Loucy (cell line): ENCODE data around the gene PSMA6.
"Not testable (repeated sequence)": the region's sequence is repeated elsewhere in the genome, so short reads cannot be mapped to it uniquely, and the experiment has no call there.

ENCODE experiments used
- H2AFZ ChIP-seq: fragments of 200-600 bp; sonication (generic); 2 replicates; pipeline ENCODE4 v1.6.0; 2016; ENCODE audit warnings: antibody characterized with exemption, mild to moderate bottlenecking, low read length, moderate library complexity
- H3F3A ChIP-seq: fragments of 200-600 bp; 2 replicates; pipeline ENCODE4 v1.6.0; 2016; ENCODE audit warnings: antibody characterized with exemption, low read depth, mild to moderate bottlenecking
- H3K27me3 ChIP-seq: fragments of 200-600 bp; sonication (generic); 2 replicates; pipeline ENCODE4 v1.6.1; 2014; ENCODE audit warnings: low read length, mild to moderate bottlenecking; ENCODE audit not compliant: insufficient read depth, poor library complexity, severe bottlenecking
- H3K36me3 ChIP-seq: fragments of 200-600 bp; sonication (generic); 2 replicates; pipeline ENCODE4 v1.6.1; 2016; ENCODE audit warnings: low read length; ENCODE audit not compliant: insufficient read depth
- H3K4me1 ChIP-seq: fragments of 200-600 bp; sonication (generic); 2 replicates; pipeline ENCODE4 v1.5.1; 2014; ENCODE audit warnings: low read length, mild to moderate bottlenecking; ENCODE audit not compliant: insufficient read depth, poor library complexity, severe bottlenecking
- H3K4me2 ChIP-seq: fragments of 200-600 bp; sonication (generic); 2 replicates; pipeline ENCODE4 v1.6.0; 2014; ENCODE audit warnings: antibody characterized with exemption, low read length, low read depth, mild to moderate bottlenecking; ENCODE audit not compliant: poor library complexity, severe bottlenecking
- H3K4me3 ChIP-seq: fragments of 200-600 bp; sonication (generic); 2 replicates; pipeline ENCODE4 v1.5.1; 2014; ENCODE audit warnings: low read length, mild to moderate bottlenecking, mixed read lengths; ENCODE audit not compliant: poor library complexity, severe bottlenecking
- H3K79me2 ChIP-seq: fragments of 200-600 bp; sonication (generic); 2 replicates; pipeline ENCODE4 v1.6.1; 2014; ENCODE audit warnings: low read length; ENCODE audit not compliant: insufficient read depth
- H3K9ac ChIP-seq: fragments of 200-600 bp; sonication (generic); 2 replicates; pipeline ENCODE4 v1.6.0; 2014; ENCODE audit warnings: mild to moderate bottlenecking, low read depth, low read length, moderate library complexity; ENCODE audit not compliant: poor library complexity, severe bottlenecking
- H3K9me2 ChIP-seq: fragments of 200-600 bp; sonication (generic); replicated peaks from 2 replicates; pipeline ENCODE4 v1.6.1; 2016; ENCODE audit warnings: low read depth, low read length, mixed read lengths
- H3K9me3 ChIP-seq: fragments of 200-600 bp; sonication (generic); 2 replicates; pipeline ENCODE4 v1.6.1; 2014; ENCODE audit warnings: mild to moderate bottlenecking, antibody characterized with exemption, low read length, low read depth; ENCODE audit not compliant: insufficient read depth
- H4K20me1 ChIP-seq: fragments of 200-600 bp; sonication (generic); 2 replicates; pipeline ENCODE4 v1.6.0; 2014; ENCODE audit warnings: antibody characterized with exemption, low read length, mild to moderate bottlenecking; ENCODE audit not compliant: insufficient read depth, poor library complexity, severe bottlenecking
- CTCF ChIP-seq: fragments of 200-600 bp; sonication (generic); conservative IDR thresholded peaks from 2 replicates; pipeline ENCODE4 v1.5.1; 2014; ENCODE audit warnings: mild to moderate bottlenecking, antibody characterized with exemption, low read length
- EZH2phosphoT487 ChIP-seq: fragments of 200-600 bp; IDR thresholded peaks from 2 replicates; pipeline ENCODE4 v1.6.1; 2018; ENCODE audit warnings: antibody characterized with exemption, mild to moderate bottlenecking, moderate library complexity, borderline replicate concordance

Gene PSMA6

GRCh38 chr14:35355981-35356841, 64.0 kb downstream of the PSMA6 start:
- H3K79me2 ChIP-seq = no peaks in the 10 kb centered on the region
- no peaks in the 10 kb centered on the region for H3K9me3 ChIP-seq
- no peak overlapping the region for H3K4me3 ChIP-seq
- no peaks in the 10 kb centered on the region for H3F3A ChIP-seq
- H3K36me3 ChIP-seq = no peaks in the 10 kb centered on the region
- no peak overlapping the region for H3K9ac ChIP-seq
- H3K9me2 ChIP-seq = no peaks in the 10 kb centered on the region
- TF ChIP-seq CTCF (no peak), EZH2phosphoT487 (no peak)
- peaks cover 24% of the 10 kb centered on the region for H3K4me1 ChIP-seq
- no peak overlapping the region for H2AFZ ChIP-seq
- no peak overlapping the region for H3K4me2 ChIP-seq
- H4K20me1 ChIP-seq = no peaks in the 10 kb centered on the region
- H3K27me3 ChIP-seq = no peaks in the 10 kb centered on the region

DNA sequence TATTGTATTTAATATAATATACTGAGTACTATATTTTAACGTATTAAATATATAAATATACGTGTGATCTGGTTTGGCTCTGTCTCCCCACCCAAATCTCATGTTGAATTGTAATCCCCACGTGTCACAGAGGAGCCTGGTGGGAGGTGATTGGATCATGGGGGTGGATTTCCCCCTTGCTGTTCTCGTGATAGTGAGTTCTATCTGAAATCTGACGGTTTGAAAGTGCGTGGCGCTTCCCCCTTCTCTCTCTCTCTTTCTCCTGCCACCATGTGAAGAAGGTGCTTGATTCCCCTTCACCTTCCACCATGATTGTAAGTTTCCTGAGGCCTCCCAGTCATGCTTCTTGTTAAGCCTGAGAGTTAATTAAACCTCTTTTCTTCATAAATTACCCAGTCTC, 67.5 kb downstream of the PSMA6 start:
- H4K20me1 ChIP-seq, H3K79me2 ChIP-seq, H3K4me1 ChIP-seq, H2AFZ ChIP-seq, H3K9ac ChIP-seq, H3K27me3 ChIP-seq, H3K36me3 ChIP-seq, H3K4me3 ChIP-seq, H3K9me2 ChIP-seq, H3F3A ChIP-seq, H3K9me3 ChIP-seq, H3K4me2 ChIP-seq: not testable (repeated sequence)

DNA sequence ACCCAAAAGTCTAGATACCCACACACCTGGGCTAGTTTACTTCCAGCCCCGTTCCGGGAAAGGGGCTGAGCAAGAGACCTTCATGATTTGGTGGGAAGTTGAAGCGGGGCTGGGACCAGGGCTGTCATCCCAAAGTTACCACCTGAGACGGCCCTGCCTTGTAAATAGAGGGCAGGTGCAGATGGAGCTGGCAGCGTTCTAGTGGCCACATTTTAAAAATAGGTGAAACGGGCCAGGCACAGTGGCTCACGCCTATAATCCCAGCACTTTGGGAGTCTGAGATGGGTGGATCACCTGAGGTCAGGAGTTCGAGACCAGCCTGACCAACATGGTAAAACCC, 68.9 kb downstream of the PSMA6 start:
- no peaks in the 10 kb centered on the region for H3K4me1 ChIP-seq
- H3K4me3 ChIP-seq = no peak overlapping the region
- H4K20me1 ChIP-seq = no peaks in the 10 kb centered on the region
- no peak overlapping the region for H2AFZ ChIP-seq
- H3K9ac ChIP-seq = no peak overlapping the region
- no peaks in the 10 kb centered on the region for H3K9me3 ChIP-seq
- no peaks in the 10 kb centered on the region for H3K36me3 ChIP-seq
- no peaks in the 10 kb centered on the region for H3F3A ChIP-seq
- no peaks in the 10 kb centered on the region for H3K79me2 ChIP-seq
- H3K4me2 ChIP-seq = no peak overlapping the region
- no peaks in the 10 kb centered on the region for H3K9me2 ChIP-seq
- TF ChIP-seq EZH2phosphoT487 (no peak), CTCF (no peak)
- no peaks in the 10 kb centered on the region for H3K27me3 ChIP-seq

DNA sequence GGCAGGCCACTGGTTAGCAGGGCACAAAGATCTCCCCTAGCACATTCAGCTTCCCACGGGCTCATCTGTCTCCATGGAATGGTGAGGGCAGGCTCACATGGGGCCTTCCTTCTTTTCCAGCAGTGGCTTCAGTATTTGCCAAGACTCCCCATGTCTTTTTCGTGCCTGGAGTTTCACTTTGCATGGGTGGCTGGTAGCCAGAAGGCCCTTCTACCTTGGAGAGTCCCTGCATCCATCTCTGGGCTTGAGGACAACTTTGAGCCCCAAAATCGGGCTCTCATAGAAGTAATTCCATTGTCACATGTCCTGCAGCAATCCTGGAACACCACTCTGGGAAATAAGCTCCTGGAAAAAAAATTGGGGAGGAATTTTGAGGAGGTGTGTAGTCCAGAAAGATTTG, 70.3 kb downstream of the PSMA6 start:
- Histone ChIP-seq H3K36me3 (no peaks in the 10 kb centered on the region), H3K4me2 (no peak overlapping the region), H4K20me1 (no peaks in the 10 kb centered on the region), H3K4me3 (no peak overlapping the region), H3K9ac (no peak overlapping the region), H2AFZ (no peak overlapping the region), H3F3A (no peaks in the 10 kb centered on the region), H3K27me3 (no peaks in the 10 kb centered on the region), H3K4me1 (no peaks in the 10 kb centered on the region), H3K79me2 (no peaks in the 10 kb centered on the region), H3K9me3 (no peaks in the 10 kb centered on the region), H3K9me2 (no peaks in the 10 kb centered on the region)
- TF ChIP-seq CTCF (no peak), EZH2phosphoT487 (no peak)
